ENCODE results near the gene TULP4. TPM values are rescaled to one million over a fixed set of nuclear protein-coding genes. Genes with fewer than 3 reads are reported as not detected.
A peak's percentile ranks its signal among the peaks of the same experiment; 100 is the strongest.

TULP4 gene
- total RNA-seq, 1 experiment from 2014 or later = 82.0 TPM

DNA sequence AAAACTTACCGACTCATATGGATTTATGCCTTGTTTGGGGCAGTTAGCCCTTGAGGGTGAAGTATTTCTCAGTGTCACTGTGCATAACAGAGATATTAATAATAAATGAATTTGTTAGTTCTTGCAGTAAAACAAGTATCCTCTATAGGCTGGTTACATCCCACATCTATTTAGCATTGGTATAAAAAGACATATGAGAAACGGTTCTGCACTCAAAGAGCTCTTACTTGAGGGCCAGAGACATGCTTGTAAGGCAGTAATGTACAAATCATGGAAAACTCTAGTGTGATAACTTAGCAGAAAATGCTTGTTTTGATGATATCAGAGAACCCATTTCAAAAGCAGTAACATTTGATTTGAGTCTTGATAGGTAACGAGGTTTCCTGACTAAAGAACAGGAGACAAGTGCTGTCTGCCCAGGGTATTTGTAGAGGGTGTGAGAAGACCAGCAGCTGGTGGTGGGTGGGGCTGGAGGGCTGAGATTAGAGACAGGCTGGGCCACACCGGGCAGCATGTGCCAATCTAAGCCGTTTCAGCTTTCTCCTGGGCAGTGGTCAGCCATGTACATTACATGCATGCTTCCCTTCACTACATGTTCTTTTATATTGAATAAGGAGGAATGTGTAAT lies 46.3 kb downstream of the TULP4 start:
- ChIA-PET CTCF (no interaction called here), POLR2A (ENCODE audit: low non-redundant PET) (no interaction called here)
- Histone ChIP-seq H3K27ac (ENCODE audit: low read depth, low read length, poor library complexity, severe bottlenecking) (peak overlapping the region; percentile 18), H3K4me1 (ENCODE audit: insufficient read depth, low read length, poor library complexity, severe bottlenecking) (no peaks in the 10 kb centered on the region), H3K4me3 (ENCODE audit: low read depth, low read length, poor library complexity, severe bottlenecking) (no peak overlapping the region), H3K9me3 (ENCODE audit: low read depth, low read length, poor library complexity, severe bottlenecking) (no peaks in the 10 kb centered on the region), H3K27me3 (replicated peaks; ENCODE audit: insufficient read depth, low read depth, low read length, poor library complexity) (no peaks in the 10 kb centered on the region), H3K36me3 (ENCODE audit: insufficient read depth, low read length, poor library complexity, severe bottlenecking) (no peaks in the 10 kb centered on the region)
- TF ChIP-seq, protein P1, sequence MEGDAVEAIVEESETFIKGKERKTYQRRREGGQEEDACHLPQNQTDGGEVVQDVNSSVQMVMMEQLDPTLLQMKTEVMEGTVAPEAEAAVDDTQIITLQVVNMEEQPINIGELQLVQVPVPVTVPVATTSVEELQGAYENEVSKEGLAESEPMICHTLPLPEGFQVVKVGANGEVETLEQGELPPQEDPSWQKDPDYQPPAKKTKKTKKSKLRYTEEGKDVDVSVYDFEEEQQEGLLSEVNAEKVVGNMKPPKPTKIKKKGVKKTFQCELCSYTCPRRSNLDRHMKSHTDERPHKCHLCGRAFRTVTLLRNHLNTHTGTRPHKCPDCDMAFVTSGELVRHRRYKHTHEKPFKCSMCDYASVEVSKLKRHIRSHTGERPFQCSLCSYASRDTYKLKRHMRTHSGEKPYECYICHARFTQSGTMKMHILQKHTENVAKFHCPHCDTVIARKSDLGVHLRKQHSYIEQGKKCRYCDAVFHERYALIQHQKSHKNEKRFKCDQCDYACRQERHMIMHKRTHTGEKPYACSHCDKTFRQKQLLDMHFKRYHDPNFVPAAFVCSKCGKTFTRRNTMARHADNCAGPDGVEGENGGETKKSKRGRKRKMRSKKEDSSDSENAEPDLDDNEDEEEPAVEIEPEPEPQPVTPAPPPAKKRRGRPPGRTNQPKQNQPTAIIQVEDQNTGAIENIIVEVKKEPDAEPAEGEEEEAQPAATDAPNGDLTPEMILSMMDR (conservative IDR thresholded peaks at IDR 0.05; ENCODE audit: low read depth, low read length) = no peak
- no peak for TF ChIP-seq EZH2 (IDR thresholded peaks at IDR 0.05; ENCODE audit: borderline replicate concordance, low read depth, low read length, poor library complexity, severe bottlenecking)
- no peak for DNase-seq (ENCODE audit: low spot score)
- intact Hi-C loops (cut with micrococcal nuclease; ENCODE audit: unreplicated experiment) = no loop called here
- BruUV-seq (replicated peaks) = no TSS peak

GRCh38 chr6:158361068-158361467 lies 48.8 kb downstream of the TULP4 start:
- DNase-seq (ENCODE audit: low spot score) = no peak
- CTCF ChIA-PET = no interaction called here
- TF ChIP-seq EZH2 (IDR thresholded peaks at IDR 0.05; ENCODE audit: borderline replicate concordance, low read depth, low read length, poor library complexity, severe bottlenecking) = no peak
- TF ChIP-seq, protein P1 (conservative IDR thresholded peaks at IDR 0.05; ENCODE audit: low read depth, low read length) = no peak
- intact Hi-C loops (cut with micrococcal nuclease; ENCODE audit: unreplicated experiment) = no loop called here
- Histone ChIP-seq H3K27ac (ENCODE audit: low read depth, low read length, poor library complexity, severe bottlenecking) (no peak overlapping the region), H3K9me3 (ENCODE audit: low read depth, low read length, poor library complexity, severe bottlenecking) (no peaks in the 10 kb centered on the region), H3K4me1 (ENCODE audit: insufficient read depth, low read length, poor library complexity, severe bottlenecking) (no peaks in the 10 kb centered on the region), H3K4me3 (ENCODE audit: low read depth, low read length, poor library complexity, severe bottlenecking) (no peak overlapping the region), H3K36me3 (ENCODE audit: insufficient read depth, low read length, poor library complexity, severe bottlenecking) (no peaks in the 10 kb centered on the region), H3K27me3 (replicated peaks; ENCODE audit: insufficient read depth, low read depth, low read length, poor library complexity) (no peaks in the 10 kb centered on the region)
- no TSS peak for BruUV-seq (replicated peaks)
- POLR2A ChIA-PET (ENCODE audit: low non-redundant PET) = no interaction called here

DNA sequence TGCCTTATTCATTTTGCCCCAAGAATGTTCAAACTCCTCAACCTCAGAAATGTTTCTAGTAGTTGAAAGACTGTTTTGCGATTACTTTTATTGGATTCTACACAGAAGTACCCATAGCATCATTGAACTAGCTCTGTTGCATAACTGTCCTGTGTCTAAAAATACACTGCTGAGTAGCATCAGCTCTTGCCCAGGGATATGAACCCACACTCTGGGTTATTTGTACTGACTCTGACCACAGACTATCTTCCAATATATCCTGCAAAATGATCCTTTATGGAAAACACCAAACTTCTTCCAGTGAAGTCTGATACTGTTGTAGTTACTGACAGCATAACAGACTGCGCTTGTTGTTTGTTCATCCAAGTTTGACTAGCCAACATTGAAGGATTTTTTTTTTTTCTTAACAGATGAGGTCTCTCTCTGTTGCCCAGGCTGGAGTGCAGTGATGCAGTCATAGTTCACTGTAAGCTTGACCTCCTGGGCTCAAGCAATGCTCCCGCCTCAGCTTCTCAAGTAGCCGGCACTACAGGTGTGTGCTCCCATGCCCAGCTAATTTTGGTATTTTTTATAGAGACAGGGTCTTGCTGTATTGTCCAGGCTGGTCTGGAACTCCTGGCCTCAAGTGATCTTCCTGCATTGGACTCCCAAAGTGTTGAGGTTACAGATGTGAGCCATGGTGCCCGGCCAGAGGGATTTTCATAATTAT lies 49.9 kb downstream of the TULP4 start:
- Histone ChIP-seq H3K4me3 (ENCODE audit: low read depth, low read length, poor library complexity, severe bottlenecking) (no peak overlapping the region), H3K4me1 (ENCODE audit: insufficient read depth, low read length, poor library complexity, severe bottlenecking) (no peaks in the 10 kb centered on the region), H3K27ac (ENCODE audit: low read depth, low read length, poor library complexity, severe bottlenecking) (no peak overlapping the region), H3K9me3 (ENCODE audit: low read depth, low read length, poor library complexity, severe bottlenecking) (no peaks in the 10 kb centered on the region), H3K27me3 (replicated peaks; ENCODE audit: insufficient read depth, low read depth, low read length, poor library complexity) (no peaks in the 10 kb centered on the region), H3K36me3 (ENCODE audit: insufficient read depth, low read length, poor library complexity, severe bottlenecking) (no peaks in the 10 kb centered on the region)
- ChIA-PET CTCF (interaction anchor here (0.7 kb wide), 1 partner anchor 139 kb away, joined by 3 read pairs; no protein-coding TSS in a partner anchor), POLR2A (ENCODE audit: low non-redundant PET) (no interaction called here)
- no TSS peak for BruUV-seq (replicated peaks)
- TF ChIP-seq, protein P1 (conservative IDR thresholded peaks at IDR 0.05; ENCODE audit: low read depth, low read length) = no peak
- no peak for TF ChIP-seq EZH2 (IDR thresholded peaks at IDR 0.05; ENCODE audit: borderline replicate concordance, low read depth, low read length, poor library complexity, severe bottlenecking)
- intact Hi-C loops (cut with micrococcal nuclease; ENCODE audit: unreplicated experiment) = no loop called here
- DNase-seq (ENCODE audit: low spot score) = no peak

All from A673 (cell line).